Cerebellar nuclear complex (tissue), 1 donor: ENCODE measurements around the gene PNPLA7.
A peak's percentile ranks its signal among the peaks of the same experiment; 100 is the strongest.
"Not testable (repeated sequence)": the region's sequence is repeated elsewhere in the genome, so short reads cannot be mapped to it uniquely, and the experiment has no call there.

ENCODE experiments used
- DNase-seq, 2 experiments: peaks; one replicate each; lab custom pipeline; 2025; lab: John Stamatoyannopoulos, UW

The PNPLA7 gene

GRCh38 chr9:137550231-137550621 lies at the start of gene PNPLA7:
Gene PNPLA7, minus strand, starts transcription at chr9:137550402. Its CDS starts 205 bp downstream, at chr9:137550197.
- DNase-seq = peak; percentile 57 to 77

GRCh38 chr9:137598943-137599342 lies 48.7 kb upstream of the PNPLA7 start:
- DNase-seq = no peak

GRCh38 chr9:137596577-137596976 lies 46.4 kb upstream of the PNPLA7 start:
- DNase-seq = not testable (repeated sequence)

GRCh38 chr9:137593176-137593575 lies 43.0 kb upstream of the PNPLA7 start:
- no peak for DNase-seq

GRCh38 chr9:137592767-137593166 lies 42.6 kb upstream of the PNPLA7 start:
- DNase-seq = no peak

GRCh38 chr9:137590469-137591383 lies 40.5 kb upstream of the PNPLA7 start, which contains the start of gene ZMYND19:
Gene ZMYND19, minus strand, starts transcription at chr9:137590512. Its CDS starts 249 bp downstream, at chr9:137590263.
- peak in 1 of 2 experiments; percentile 18 for DNase-seq

- no peak for DNase-seq
These were observed 39.9 kb upstream of the PNPLA7 start for GRCh38 chr9:137590123-137590468.

GRCh38 chr9:137589441-137590122 lies 39.4 kb upstream of the PNPLA7 start:
- no peak for DNase-seq

- no peak for DNase-seq
These were observed 38.7 kb upstream of the PNPLA7 start for GRCh38 chr9:137588891-137589290.

- DNase-seq = no peak
These were observed 38.1 kb upstream of the PNPLA7 start for GRCh38 chr9:137588311-137588710.

- no peak for DNase-seq
These were observed 36.7 kb upstream of the PNPLA7 start for GRCh38 chr9:137586854-137587253.

GRCh38 chr9:137583957-137584356 lies 33.8 kb upstream of the PNPLA7 start:
- no peak for DNase-seq

GRCh38 chr9:137583347-137583746 lies 33.1 kb upstream of the PNPLA7 start:
- no peak for DNase-seq

GRCh38 chr9:137582286-137582860 lies 32.2 kb upstream of the PNPLA7 start:
- no peak for DNase-seq

- DNase-seq = no peak
These were observed 31.4 kb upstream of the PNPLA7 start for GRCh38 chr9:137581361-137582285.

- DNase-seq = no peak
These were observed 30.7 kb upstream of the PNPLA7 start for GRCh38 chr9:137580954-137581322.

GRCh38 chr9:137580209-137580953 lies 30.2 kb upstream of the PNPLA7 start:
- DNase-seq = no peak

GRCh38 chr9:137579259-137579604 lies 29.0 kb upstream of the PNPLA7 start:
- DNase-seq = no peak

- peak in 1 of 2 experiments; percentile 78 for DNase-seq
These were observed 28.5 kb upstream of the PNPLA7 start, which contains the start of gene DPH7 for GRCh38 chr9:137578518-137579258. Gene DPH7, minus strand, starts transcription at chr9:137578925. Its CDS starts 148 bp downstream, at chr9:137578777.
